Activated CD4-positive, alpha-beta T cell treated with anti-CD3 and anti-CD28 coated beads, Interleukin-2, amount 50 U/mL, for 24 hours (primary cell): ENCODE results near the gene MYG1.
"Not testable (repeated sequence)": the region's sequence is repeated elsewhere in the genome, so short reads cannot be mapped to it uniquely, and the experiment has no call there.

Experiments used
- DNase-seq, 2 donors: peaks; one replicate each; pipeline ENCODE4 v3.0.0-alpha.2; 2020; ENCODE audit warnings: low read depth in 1 of 2, low spot score in 1 of 2

The MYG1 gene

DNA sequence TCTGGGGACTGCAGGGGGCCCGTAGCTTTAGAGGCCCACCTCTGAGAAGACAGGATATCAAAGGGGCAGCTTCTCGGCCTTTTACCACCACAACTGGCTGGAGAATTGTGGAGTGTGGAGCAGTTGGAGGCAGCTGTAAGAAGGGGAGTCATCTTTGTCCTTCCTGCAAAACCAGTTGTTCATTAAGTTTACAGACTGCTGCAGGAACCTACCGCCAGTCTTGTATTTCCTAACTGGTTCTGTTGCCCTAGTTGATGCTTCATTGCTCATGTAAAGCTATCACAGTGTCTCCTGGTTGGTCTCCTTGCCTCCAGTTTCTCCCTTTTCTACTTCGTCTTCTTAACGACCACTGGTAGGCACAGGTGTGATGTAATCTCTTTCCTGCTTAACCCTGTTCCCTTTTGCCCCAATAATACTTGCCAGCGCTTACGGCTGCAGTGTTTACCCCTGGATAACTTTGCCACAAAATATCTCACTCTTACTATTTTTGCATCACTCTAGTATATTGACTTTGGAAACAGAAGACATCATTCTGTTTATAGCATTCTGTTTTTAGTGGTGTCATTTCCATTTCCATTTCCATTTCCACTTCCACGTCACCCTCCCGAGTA, 19.5 kb upstream of the MYG1 start:
- no peak for DNase-seq

GRCh38 chr12:53286448-53286847, 13.0 kb upstream of the MYG1 start:
- no peak for DNase-seq

DNA sequence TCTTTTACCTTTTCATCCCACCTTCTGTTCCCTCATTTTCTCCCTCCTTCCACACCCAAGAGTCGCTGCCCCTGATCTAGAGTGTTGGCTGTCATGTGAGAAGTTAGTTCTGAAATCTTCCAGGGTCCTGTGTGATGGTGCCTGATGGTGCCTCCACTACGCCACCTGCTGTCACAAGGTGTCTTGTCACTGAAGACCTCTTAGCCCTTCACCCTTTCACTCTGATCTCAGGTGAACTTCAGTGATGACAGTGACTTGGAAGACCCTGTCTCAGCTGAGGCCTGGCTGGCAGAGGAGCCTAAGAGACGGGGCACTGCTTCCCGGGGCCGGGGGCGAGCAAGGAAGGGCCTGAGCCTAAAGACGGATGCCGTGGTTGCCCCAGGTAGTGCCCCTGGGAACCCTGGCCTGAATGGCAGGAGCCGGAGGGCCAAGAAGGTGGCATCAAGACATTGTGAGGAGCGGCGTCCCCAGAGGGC, 11.7 kb upstream of the MYG1 start:
- DNase-seq = peak; percentile 34 to 65

DNA sequence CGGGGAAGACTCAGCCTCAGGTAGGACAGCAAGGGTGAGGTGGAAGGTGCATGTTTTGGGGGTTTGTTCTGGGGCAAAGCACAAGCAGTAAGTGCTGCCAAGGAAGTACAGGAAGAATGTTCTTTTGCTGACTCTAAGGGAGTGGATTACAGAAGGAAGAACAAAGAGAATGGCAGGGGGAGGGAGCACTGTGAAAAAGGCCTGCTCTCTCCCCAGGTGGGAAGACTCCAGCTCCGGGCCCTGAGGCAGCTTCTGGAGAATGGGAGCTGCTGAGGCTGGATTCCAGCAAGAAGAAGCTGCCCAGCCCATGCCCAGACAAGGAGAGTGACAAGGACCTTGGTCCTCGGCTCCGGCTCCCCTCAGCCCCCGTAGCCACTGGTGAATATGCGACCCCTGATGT, 11.2 kb upstream of the MYG1 start:
- DNase-seq = no peak

- no peak for DNase-seq
These were observed 9.6 kb upstream of the MYG1 start for GRCh38 chr12:53289891-53290290.

DNA sequence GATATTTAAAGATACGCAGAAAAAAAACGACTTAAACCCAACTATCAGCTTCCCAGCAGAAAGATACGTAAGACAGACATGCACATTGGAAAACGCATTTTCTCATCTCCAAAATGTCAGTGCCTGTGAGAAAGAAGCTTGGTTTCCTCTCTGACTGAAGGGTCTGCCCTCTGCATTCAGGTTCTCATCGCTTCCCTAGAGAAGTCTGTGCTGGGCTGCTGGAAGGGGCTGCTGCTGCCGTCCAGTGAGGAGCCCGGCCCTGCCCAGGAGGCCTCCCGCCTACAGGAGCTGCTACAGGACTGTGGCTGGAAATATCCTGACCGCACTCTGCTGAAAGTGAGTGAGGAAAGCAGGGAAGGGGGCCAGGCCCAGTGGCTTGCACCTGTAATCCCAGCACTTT, 8.8 kb upstream of the MYG1 start:
- no peak for DNase-seq

GRCh38 chr12:53292426-53292825, 7.1 kb upstream of the MYG1 start:
- DNase-seq = no peak

DNA sequence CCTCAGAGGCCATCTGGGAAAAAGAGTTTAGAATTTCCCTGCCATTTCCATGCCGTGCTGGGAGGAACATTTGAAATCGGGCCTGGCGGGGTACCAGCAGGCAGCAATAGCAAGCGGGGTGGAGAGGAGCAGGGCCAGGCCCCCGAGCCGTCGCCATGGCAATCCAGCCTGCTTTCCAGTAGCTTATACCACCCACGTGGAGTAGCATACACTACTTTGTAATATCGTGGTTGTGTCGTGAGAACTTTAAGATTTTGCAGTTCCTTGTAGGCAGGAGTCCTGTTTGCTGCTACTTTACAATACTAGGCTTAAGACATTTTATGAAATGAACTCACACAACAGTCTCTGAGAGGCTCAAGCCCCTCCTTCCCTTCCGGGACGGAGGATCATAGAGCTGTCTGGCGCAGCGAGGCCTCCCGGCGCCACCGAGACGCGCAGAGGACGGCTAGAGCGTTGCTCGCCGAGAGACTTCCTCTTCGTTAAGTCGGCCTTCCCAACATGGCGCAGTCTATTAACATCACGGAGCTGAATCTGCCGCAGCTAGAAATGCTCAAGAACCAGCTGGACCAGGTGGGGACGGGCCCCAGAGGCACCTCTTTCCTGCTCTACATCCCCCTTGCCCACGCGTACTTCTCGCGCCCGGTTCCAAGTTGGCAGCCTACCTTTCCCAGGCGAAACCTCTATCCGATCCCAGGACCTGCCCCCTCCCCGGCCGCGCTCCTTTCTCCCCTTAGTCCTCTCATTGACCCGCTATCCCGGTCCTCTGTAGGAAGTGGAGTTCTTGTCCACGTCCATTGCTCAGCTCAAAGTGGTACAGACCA, 4.2 kb upstream of the MYG1 start, which contains the start of gene PFDN5:
PFDN5 (plus strand) TSS at position 473 of the 821 bp plus-strand sequence; CDS start at position 499, 26 bp downstream.
- peak; percentile 61 to 85 for DNase-seq

- DNase-seq = no peak
These were observed 3.6 kb upstream of the MYG1 start for GRCh38 chr12:53295891-53296219.

GRCh38 chr12:53297106-53297505, 2.4 kb upstream of the MYG1 start:
- DNase-seq = not testable (repeated sequence)

DNA sequence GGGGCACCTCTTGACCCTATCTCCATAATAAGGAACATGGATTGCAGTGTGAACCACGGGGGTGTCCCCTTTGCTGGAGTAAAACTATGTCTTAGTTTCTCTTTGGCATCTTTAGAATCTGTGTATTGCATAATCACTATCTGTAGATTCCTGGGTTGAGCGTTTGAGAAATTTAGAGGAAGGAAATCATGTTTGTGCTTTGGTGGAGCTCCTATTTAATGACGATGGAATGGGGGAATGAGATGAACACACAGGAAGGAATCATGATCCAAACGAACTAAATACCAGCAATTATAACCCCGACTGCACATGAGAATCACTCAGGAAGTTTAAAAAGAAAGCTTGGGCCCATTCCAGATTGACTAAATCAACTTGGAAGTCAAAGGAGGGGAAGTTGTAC, 1.3 kb upstream of the MYG1 start:
- no peak for DNase-seq

- peak in 1 of 2 donors; percentile 72 for DNase-seq
These were observed 418 bp upstream of the MYG1 start for GRCh38 chr12:53299101-53299453.

DNA sequence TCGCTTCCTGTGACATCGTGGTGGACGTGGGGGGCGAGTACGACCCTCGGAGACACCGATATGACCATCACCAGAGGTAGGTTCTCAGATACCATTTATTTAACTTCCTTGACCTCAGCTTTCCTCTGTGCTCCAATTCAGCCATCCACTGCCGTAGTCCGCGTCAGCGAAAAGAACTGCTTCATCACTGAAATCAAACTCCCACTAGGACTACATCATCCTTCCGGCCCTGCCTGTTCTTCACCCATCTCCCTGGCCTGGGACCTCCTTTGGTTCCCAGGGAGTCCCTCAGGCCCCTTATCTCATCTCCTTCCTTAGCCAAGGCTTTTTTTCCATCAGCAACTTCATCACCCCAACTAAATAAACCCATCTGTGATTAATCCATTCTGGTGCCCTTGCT, 692 bp downstream of the MYG1 start:
- DNase-seq = no peak

- DNase-seq = no peak
These were observed 3.4 kb downstream of the MYG1 start for GRCh38 chr12:53302903-53303302.

DNA sequence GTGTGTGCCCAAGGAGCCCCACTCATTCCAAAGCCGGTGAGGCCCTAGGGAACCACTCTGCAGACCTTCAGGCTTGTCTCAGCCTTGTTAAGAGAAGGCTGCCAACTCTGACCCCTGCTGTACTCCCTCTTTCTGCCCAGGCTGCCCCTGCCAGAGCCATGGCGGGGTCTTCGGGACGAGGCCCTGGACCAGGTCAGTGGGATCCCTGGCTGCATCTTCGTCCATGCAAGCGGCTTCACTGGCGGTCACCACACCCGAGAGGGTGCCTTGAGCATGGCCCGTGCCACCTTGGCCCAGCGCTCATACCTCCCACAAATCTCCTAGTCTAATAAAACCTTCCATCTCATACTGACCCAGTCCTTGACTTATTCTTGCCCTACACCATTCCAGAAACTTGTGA, 7.3 kb downstream of the MYG1 start:
- no peak for DNase-seq

DNA sequence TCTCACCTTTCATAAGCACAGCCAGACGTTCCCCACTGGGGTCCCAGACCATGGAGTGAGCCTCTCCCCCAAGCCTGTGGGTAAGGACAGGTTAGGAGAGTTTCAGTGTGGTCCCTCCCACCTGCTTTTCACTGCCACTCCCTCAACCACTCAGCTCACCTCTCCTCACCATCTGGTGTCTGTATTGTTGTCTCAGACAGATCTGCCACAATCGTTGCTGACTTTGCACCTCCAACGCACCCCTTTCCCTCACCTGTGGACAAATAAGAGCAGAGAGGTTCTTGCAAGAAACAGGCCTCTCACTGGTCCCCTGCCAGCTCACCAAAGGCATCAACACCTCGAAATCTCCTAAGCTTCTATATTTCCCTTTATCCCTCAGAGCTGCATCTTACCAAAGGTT, 8.8 kb downstream of the MYG1 start:
- no peak for DNase-seq

DNA sequence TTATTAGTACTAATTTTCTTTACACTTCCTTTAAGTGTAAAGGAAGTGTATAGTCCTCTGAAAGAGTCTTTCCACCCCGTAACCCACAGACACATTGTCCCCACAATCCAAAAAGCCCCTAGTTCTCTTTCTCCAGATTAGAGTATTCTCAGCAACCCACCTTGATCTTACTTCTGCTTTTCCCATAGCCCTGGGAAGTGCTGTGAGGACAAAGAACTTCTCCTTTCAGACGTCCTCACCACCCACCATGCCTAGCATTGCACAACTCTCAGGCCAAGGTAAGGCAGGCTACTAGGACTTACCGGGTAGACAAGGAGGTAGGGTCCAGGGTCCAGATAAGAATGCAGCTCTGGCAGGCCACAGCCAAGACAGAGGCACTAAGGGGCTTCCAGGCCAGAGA, 14.5 kb downstream of the MYG1 start:
- no peak for DNase-seq

- DNase-seq = no peak
These were observed 21.1 kb downstream of the MYG1 start for GRCh38 chr12:53320352-53321195.

DNA sequence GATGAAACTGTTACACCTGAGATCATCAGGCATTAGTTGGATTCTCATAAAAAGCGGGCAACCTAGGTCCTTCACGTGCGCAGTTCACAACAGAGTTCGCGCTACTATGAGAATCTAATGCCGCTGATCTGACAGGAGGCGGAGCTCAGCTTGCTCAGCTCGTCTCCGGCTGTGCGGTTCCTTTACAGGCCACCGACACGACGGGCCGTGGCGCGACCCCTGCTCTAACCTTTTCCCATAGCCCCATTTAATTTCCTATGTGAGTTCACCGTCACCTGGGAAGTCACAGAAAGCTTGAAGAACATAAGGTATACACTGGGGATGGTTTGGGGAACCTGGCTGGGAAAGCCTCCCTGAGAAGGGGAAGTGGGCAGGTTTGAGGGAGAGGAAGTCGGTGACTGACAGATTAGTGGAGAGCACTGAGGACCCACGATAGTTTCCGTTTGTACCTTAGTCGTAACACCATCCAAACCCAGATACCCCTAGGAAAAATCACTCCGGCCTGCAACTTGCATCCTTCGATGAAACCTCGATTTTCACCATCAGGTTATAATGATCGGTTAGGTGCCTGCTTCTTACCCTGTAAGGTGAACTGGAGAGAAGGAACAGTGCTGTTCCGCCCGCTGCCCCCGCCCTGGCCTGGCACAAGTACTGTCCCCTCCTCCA, 24.8 kb downstream of the MYG1 start:
- peak; percentile 17 to 37 for DNase-seq

- DNase-seq = peak; percentile 75 to 83
These were observed 25.4 kb downstream of the MYG1 start for GRCh38 chr12:53324779-53325510.
